MM.1S (cell line): ENCODE data around the gene WDR4.

ENCODE experiments used
- EZH2phosphoT487 ChIP-seq: fragments of 300-600 bp; sonication (generic); IDR thresholded peaks from 2 replicates; pipeline ENCODE4 v1.6.1; 2018; ENCODE audit warnings: antibody characterized with exemption, low read length
- TF ChIP-seq, protein P1 (sequence below): fragments of 300-600 bp; sonication (generic); IDR thresholded peaks from 2 replicates; pipeline ENCODE4 v1.5.1; 2016; ENCODE audit warnings: antibody characterized with exemption, low read length, mixed read lengths

DNA sequence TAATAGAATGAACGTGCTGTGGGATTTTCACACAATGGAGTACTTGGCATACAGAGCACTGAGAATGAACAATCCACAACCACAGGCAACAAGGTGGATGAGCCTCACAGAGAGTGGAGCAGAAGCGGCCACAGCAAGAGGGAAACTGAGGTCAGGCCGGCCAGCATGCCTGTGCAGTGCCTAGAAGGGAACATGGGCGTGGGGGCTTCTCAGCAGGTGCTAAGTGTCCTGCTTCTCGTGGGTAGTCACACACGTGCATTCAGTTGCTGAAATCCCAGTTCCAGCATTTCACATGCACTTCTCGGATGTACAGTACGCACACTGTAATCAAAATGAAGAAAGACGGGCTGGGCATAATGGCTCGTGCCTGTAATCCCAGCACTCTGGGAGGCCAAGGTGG is 33.1 kb downstream of the WDR4 start:
- TF ChIP-seq EZH2phosphoT487: no peak
- TF ChIP-seq, protein P1, sequence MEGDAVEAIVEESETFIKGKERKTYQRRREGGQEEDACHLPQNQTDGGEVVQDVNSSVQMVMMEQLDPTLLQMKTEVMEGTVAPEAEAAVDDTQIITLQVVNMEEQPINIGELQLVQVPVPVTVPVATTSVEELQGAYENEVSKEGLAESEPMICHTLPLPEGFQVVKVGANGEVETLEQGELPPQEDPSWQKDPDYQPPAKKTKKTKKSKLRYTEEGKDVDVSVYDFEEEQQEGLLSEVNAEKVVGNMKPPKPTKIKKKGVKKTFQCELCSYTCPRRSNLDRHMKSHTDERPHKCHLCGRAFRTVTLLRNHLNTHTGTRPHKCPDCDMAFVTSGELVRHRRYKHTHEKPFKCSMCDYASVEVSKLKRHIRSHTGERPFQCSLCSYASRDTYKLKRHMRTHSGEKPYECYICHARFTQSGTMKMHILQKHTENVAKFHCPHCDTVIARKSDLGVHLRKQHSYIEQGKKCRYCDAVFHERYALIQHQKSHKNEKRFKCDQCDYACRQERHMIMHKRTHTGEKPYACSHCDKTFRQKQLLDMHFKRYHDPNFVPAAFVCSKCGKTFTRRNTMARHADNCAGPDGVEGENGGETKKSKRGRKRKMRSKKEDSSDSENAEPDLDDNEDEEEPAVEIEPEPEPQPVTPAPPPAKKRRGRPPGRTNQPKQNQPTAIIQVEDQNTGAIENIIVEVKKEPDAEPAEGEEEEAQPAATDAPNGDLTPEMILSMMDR: no peak
